HG02588 (cell line): Measurements from ENCODE around the gene HOXB1.

Experiments used
- ATAC-seq: cut with Tn5 transposase; IDR thresholded peaks from one replicate; pipeline ENCODE4 v1.9.1; 2021; ENCODE audit warnings: mild to moderate bottlenecking, moderate library complexity; ENCODE audit not compliant: unreplicated experiment

The HOXB1 gene

GRCh38 chr17:48555258-48556228 lies 24.7 kb upstream of the HOXB1 start:
- ATAC-seq, result no peak

- ATAC-seq, result no peak
Observed at GRCh38 chr17:48554412-48555257, 23.8 kb upstream of the HOXB1 start.

GRCh38 chr17:48553826-48554225 lies 23.0 kb upstream of the HOXB1 start:
- ATAC-seq, result no peak

- ATAC-seq, result no peak
Observed at GRCh38 chr17:48553190-48553547, 22.4 kb upstream of the HOXB1 start.

GRCh38 chr17:48552466-48553189 lies 21.8 kb upstream of the HOXB1 start:
- ATAC-seq, result no peak

GRCh38 chr17:48551596-48552465 lies 21.0 kb upstream of the HOXB1 start:
- no peak for ATAC-seq

GRCh38 chr17:48551214-48551555 lies 20.4 kb upstream of the HOXB1 start:
- ATAC-seq, result no peak

- ATAC-seq, result no peak
Observed at GRCh38 chr17:48550502-48551213, 19.8 kb upstream of the HOXB1 start.

GRCh38 chr17:48549914-48550501 lies 19.2 kb upstream of the HOXB1 start:
- no peak for ATAC-seq

GRCh38 chr17:48549281-48549630 lies 18.4 kb upstream of the HOXB1 start:
- no peak for ATAC-seq

GRCh38 chr17:48548523-48549280 lies 17.9 kb upstream of the HOXB1 start:
- no peak for ATAC-seq

- ATAC-seq, result no peak
Observed at GRCh38 chr17:48547808-48548522, 17.2 kb upstream of the HOXB1 start.

- no peak for ATAC-seq
Observed at GRCh38 chr17:48546924-48547807, 16.4 kb upstream of the HOXB1 start.

GRCh38 chr17:48546137-48546923 lies 15.5 kb upstream of the HOXB1 start:
- no peak for ATAC-seq

- no peak for ATAC-seq
Observed at GRCh38 chr17:48545539-48545938, 14.7 kb upstream of the HOXB1 start.

GRCh38 chr17:48545022-48545375 lies 14.2 kb upstream of the HOXB1 start, which contains the start of gene HOXB2:
HOXB2 (minus strand) TSS chr17:48545109; CDS start chr17:48544911, 198 bp downstream.
- ATAC-seq, result no peak
